MV-4-11 (cell line): ENCODE results near the gene PIPOX.
"Not testable (repeated sequence)": the region's sequence is repeated elsewhere in the genome, so short reads cannot be mapped to it uniquely, and the experiment has no call there.

ENCODE experiments used
- DNase-seq: peaks from one replicate; lab custom pipeline; 2025; lab: John Stamatoyannopoulos, UW

Gene PIPOX

GRCh38 chr17:29076087-29076486, 33.1 kb downstream of the PIPOX start:
- DNase-seq: no peak

GRCh38 chr17:29076722-29077121, 33.8 kb downstream of the PIPOX start:
- DNase-seq: no peak

- no peak for DNase-seq
These were observed 34.4 kb downstream of the PIPOX start for GRCh38 chr17:29077320-29077719.

GRCh38 chr17:29078183-29079045, 35.5 kb downstream of the PIPOX start:
- DNase-seq: peak; percentile 18

GRCh38 chr17:29079433-29079832, 36.5 kb downstream of the PIPOX start:
- DNase-seq: no peak

- DNase-seq: no peak
These were observed 36.9 kb downstream of the PIPOX start for GRCh38 chr17:29079887-29080286.

- DNase-seq: no peak
These were observed 37.4 kb downstream of the PIPOX start for GRCh38 chr17:29080323-29080722.

- DNase-seq: no peak
These were observed 38.0 kb downstream of the PIPOX start for GRCh38 chr17:29080965-29081364.

GRCh38 chr17:29084541-29085146, 41.7 kb downstream of the PIPOX start:
- no peak for DNase-seq

GRCh38 chr17:29085223-29085622, 42.3 kb downstream of the PIPOX start:
- no peak for DNase-seq

GRCh38 chr17:29086628-29087332, 43.8 kb downstream of the PIPOX start:
- DNase-seq: no peak

- not testable (repeated sequence) for DNase-seq
These were observed 45.8 kb downstream of the PIPOX start for GRCh38 chr17:29088782-29089181.

GRCh38 chr17:29089601-29090044, 46.7 kb downstream of the PIPOX start:
- DNase-seq: no peak

- no peak for DNase-seq
These were observed 47.2 kb downstream of the PIPOX start for GRCh38 chr17:29090108-29090507.

- no peak for DNase-seq
These were observed 48.0 kb downstream of the PIPOX start for GRCh38 chr17:29090750-29091605.

GRCh38 chr17:29091606-29092289, 48.8 kb downstream of the PIPOX start:
- no peak for DNase-seq

- no peak for DNase-seq
These were observed 50.3 kb downstream of the PIPOX start for GRCh38 chr17:29093090-29093871.

GRCh38 chr17:29094101-29094708, 51.3 kb downstream of the PIPOX start:
- no peak for DNase-seq

- no peak for DNase-seq
These were observed 52.5 kb downstream of the PIPOX start for GRCh38 chr17:29095439-29095838.

GRCh38 chr17:29096094-29096493, 53.2 kb downstream of the PIPOX start:
- no peak for DNase-seq
